ENCODE measurements around the gene PCSK9. TPM values are rescaled to one million over a fixed set of nuclear protein-coding genes. Genes with fewer than 3 reads are reported as not detected.

The PCSK9 gene
- total RNA-seq, 1 experiment from 2014 or later: 0.26 TPM

GRCh38 chr1:54998677-54999076 lies 40.7 kb upstream of the PCSK9 start, which contains the start of gene BSND:
Gene BSND (plus strand): TSS chr1:54998933. CDS start chr1:54999187, 254 bp downstream.
- no peaks in the 10 kb centered on the region for H3K4me1 ChIP-seq (ENCODE audit: control insufficient read depth, insufficient read depth, low read length)
- POLR2A ChIA-PET: no interaction called here
- no peak within 1 kb of the TSS for H3K27ac ChIP-seq (ENCODE audit: low read length)
- TF ChIP-seq REST (IDR thresholded peaks at IDR 0.05; ENCODE audit: insufficient read depth in 1 of 2, low read depth in 2 of 2, low read length in 1 of 2): no peak
- TF ChIP-seq CTCF (IDR thresholded peaks at IDR 0.05): no peak
- TF ChIP-seq TCF7L2 (IDR thresholded peaks at IDR 0.05; ENCODE audit: low read depth, low read length): no peak
- no peak for TF ChIP-seq POLR2AphosphoS5 (IDR thresholded peaks at IDR 0.05; ENCODE audit: low read depth, low read length)
- no peak for TF ChIP-seq SIN3A (IDR thresholded peaks at IDR 0.05; ENCODE audit: borderline replicate concordance, insufficient read depth, low read depth, low read length)
- CTCF ChIA-PET: interaction anchor here (1.4 kb wide), 1 partner anchor 53 kb away, joined by 3 read pairs; no protein-coding TSS in a partner anchor
- no TSS peak for BruUV-seq (replicated peaks)
- DNase-seq (ENCODE audit: low read depth, low spot score) (no peak), ATAC-seq (no peak)
- intact Hi-C loops (cut with micrococcal nuclease; ENCODE audit: unreplicated experiment) (no loop called here), in situ Hi-C loops (cut with HindIII; ENCODE audit: low pct_unique_long_range_greater_than_20kb, low sequenced_read_pairs) (no loop called here)
- H3K36me3 ChIP-seq (ENCODE audit: control insufficient read depth, insufficient read depth, low read length): no peaks in the 10 kb centered on the region
- H3K9me3 ChIP-seq (ENCODE audit: control insufficient read depth, insufficient read depth, low read depth, low read length): no peaks in the 10 kb centered on the region
- H3K4me3 ChIP-seq (ENCODE audit: low read depth in 2 of 2, low read length in 2 of 2): no peak within 1 kb of the TSS
- H3K27me3 ChIP-seq (ENCODE audit: control insufficient read depth, insufficient read depth, low read length): no peaks in the 10 kb centered on the region

GRCh38 chr1:55000110-55001085 lies 39.0 kb upstream of the PCSK9 start:
- ATAC-seq (no peak), DNase-seq (ENCODE audit: low read depth, low spot score) (no peak)
- TF ChIP-seq POLR2AphosphoS5 (IDR thresholded peaks at IDR 0.05; ENCODE audit: low read depth, low read length) (no peak), CTCF (IDR thresholded peaks at IDR 0.05) (no peak), SIN3A (IDR thresholded peaks at IDR 0.05; ENCODE audit: borderline replicate concordance, insufficient read depth, low read depth, low read length) (no peak), TCF7L2 (IDR thresholded peaks at IDR 0.05; ENCODE audit: low read depth, low read length) (no peak), REST (IDR thresholded peaks at IDR 0.05; ENCODE audit: insufficient read depth in 1 of 2, low read depth in 2 of 2, low read length in 1 of 2) (no peak)
- Histone ChIP-seq H3K4me3 (ENCODE audit: low read depth in 2 of 2, low read length in 2 of 2) (no peak overlapping the region), H3K4me1 (ENCODE audit: control insufficient read depth, insufficient read depth, low read length) (no peaks in the 10 kb centered on the region), H3K36me3 (ENCODE audit: control insufficient read depth, insufficient read depth, low read length) (no peaks in the 10 kb centered on the region), H3K27me3 (ENCODE audit: control insufficient read depth, insufficient read depth, low read length) (no peaks in the 10 kb centered on the region), H3K27ac (ENCODE audit: low read length) (no peak overlapping the region), H3K9me3 (ENCODE audit: control insufficient read depth, insufficient read depth, low read depth, low read length) (no peaks in the 10 kb centered on the region)
- intact Hi-C loops (cut with micrococcal nuclease; ENCODE audit: unreplicated experiment): no loop called here
- in situ Hi-C loops (cut with HindIII; ENCODE audit: low pct_unique_long_range_greater_than_20kb, low sequenced_read_pairs): no loop called here
- POLR2A ChIA-PET: interaction anchor here (0.6 kb wide), 1 partner anchor 136 kb away, joined by 3 read pairs; no protein-coding TSS in a partner anchor
- BruUV-seq (replicated peaks): no TSS peak
- CTCF ChIA-PET: interaction anchor here (0.8 kb wide), 1 partner anchor 10 kb away, joined by 3 read pairs; no protein-coding TSS in a partner anchor

All from Panc1 (cell line).